Neural progenitor cell (in vitro differentiated cells): ENCODE data around the gene ZNF266. TPM values are rescaled to one million over a fixed set of nuclear protein-coding genes. Genes with fewer than 3 reads are reported as not detected.

Source experiments
- DNase-seq: peaks from one replicate; pipeline ENCODE4 v3.0.0-alpha.2; 2016; ENCODE audit warnings: low spot score
- H2AFZ ChIP-seq: fragments of 200-600 bp; sonication (generic); replicated peaks from 2 replicates; pipeline ENCODE4 v1.6.1; 2016; ENCODE audit warnings: antibody characterized with exemption
- H3F3A ChIP-seq: fragments of 200-600 bp; sonication (generic); 2 replicates; pipeline ENCODE4 v1.6.1; 2016; ENCODE audit warnings: antibody characterized with exemption, low read depth
- H3K27ac ChIP-seq: fragments of 200-600 bp; sonication (generic); 2 replicates; pipeline ENCODE4 v1.5.1; 2016; ENCODE audit warnings: mild to moderate bottlenecking
- H3K27me3 ChIP-seq: fragments of 200-600 bp; sonication (generic); 2 replicates; pipeline ENCODE4 v1.6.1; 2016; ENCODE audit warnings: mild to moderate bottlenecking, moderate library complexity
- H3K36me3 ChIP-seq: fragments of 200-600 bp; sonication (generic); 2 replicates; pipeline ENCODE4 v1.5.1; 2016
- H3K4me1 ChIP-seq: fragments of 200-600 bp; sonication (generic); 2 replicates; pipeline ENCODE4 v1.6.1; 2016; ENCODE audit warnings: mixed run types
- H3K4me2 ChIP-seq: fragments of 200-600 bp; sonication (generic); 2 replicates; pipeline ENCODE4 v1.6.1; 2016
- H3K4me3 ChIP-seq: fragments of 200-600 bp; sonication (generic); 2 replicates; pipeline ENCODE4 v1.5.1; 2016
- H3K79me2 ChIP-seq: fragments of 200-600 bp; sonication (generic); 2 replicates; pipeline ENCODE4 v1.6.1; 2016; ENCODE audit warnings: low read depth
- H3K9ac ChIP-seq: fragments of 200-600 bp; sonication (generic); 2 replicates; pipeline ENCODE4 v1.6.1; 2016
- H3K9me3 ChIP-seq: fragments of 200-600 bp; sonication (generic); 2 replicates; pipeline ENCODE4 v1.5.1; 2016; ENCODE audit warnings: low read depth
- H4K20me1 ChIP-seq: fragments of 200-600 bp; sonication (generic); 2 replicates; pipeline ENCODE4 v1.6.1; 2016; ENCODE audit warnings: low read depth
- H3K27ac Mint-ChIP-seq: 3 replicates; pipeline ENCODE4 v1.8.0; 2021; ENCODE audit warnings: mixed read lengths
- H3K27me3 Mint-ChIP-seq: 2 replicates; pipeline ENCODE4 v1.8.0; 2022; ENCODE audit warnings: low read depth, mild to moderate bottlenecking, inconsistent platforms, moderate library complexity, mixed read lengths; ENCODE audit not compliant: insufficient read depth
- H3K36me3 Mint-ChIP-seq: 3 replicates; pipeline ENCODE4 v1.8.0; 2021; ENCODE audit warnings: mixed read lengths
- H3K4me1 Mint-ChIP-seq: 3 replicates; pipeline ENCODE4 v1.8.0; 2021; ENCODE audit warnings: mixed read lengths
- H3K4me3 Mint-ChIP-seq: 3 replicates; pipeline ENCODE4 v1.8.0; 2021; ENCODE audit warnings: mild to moderate bottlenecking, moderate library complexity, mixed read lengths
- H3K9me3 Mint-ChIP-seq: 3 replicates; pipeline ENCODE4 v1.8.0; 2020; ENCODE audit warnings: mixed read lengths
- CTCF ChIP-seq: fragments of 200-600 bp; sonication (generic); IDR thresholded peaks from 2 replicates; pipeline ENCODE4 v1.5.1; 2017; ENCODE audit warnings: antibody characterized with exemption, mild to moderate bottlenecking
- EZH2 ChIP-seq: fragments of 200-600 bp; sonication (generic); IDR thresholded peaks from 2 replicates; pipeline ENCODE4 v1.6.1; 2017; ENCODE audit warnings: antibody characterized with exemption, mild to moderate bottlenecking, moderate library complexity
- EZH2phosphoT487 ChIP-seq: fragments of 200-600 bp; sonication (generic); IDR thresholded peaks from 2 replicates; pipeline ENCODE4 v1.6.1; 2017; ENCODE audit warnings: antibody characterized with exemption
- total RNA-seq: library from RNA; depleted of rRNA; stranded (reverse); fragments of >200 nt; gene quantifications from 2 replicates; pipeline ENCODE4 v1.2.3, GENCODE V29; 2015; ENCODE audit warnings: low replicate concordance

Gene ZNF266
- total RNA-seq, 1 donor from 2014 or later: 35.1 TPM

GRCh38 chr19:9407827-9408226, 27.5 kb downstream of the ZNF266 start:
- Mint-ChIP-seq H3K36me3 (peaks cover 21% of the 10 kb centered on the region), H3K9me3 (peaks cover 42% of the 10 kb centered on the region), H3K4me1 (no peaks in the 10 kb centered on the region), H3K27ac (no peak overlapping the region), H3K4me3 (no peak overlapping the region), H3K27me3 (no peaks in the 10 kb centered on the region)
- no peak for DNase-seq
- Histone ChIP-seq H3K36me3 (peaks cover 10% of the 10 kb centered on the region), H3K27ac (no peak overlapping the region), H2AFZ (no peak overlapping the region), H3K4me3 (no peak overlapping the region), H3K27me3 (no peaks in the 10 kb centered on the region), H3K9me3 (peaks cover 8% of the 10 kb centered on the region), H3K4me1 (no peaks in the 10 kb centered on the region), H4K20me1 (no peaks in the 10 kb centered on the region), H3K9ac (no peak overlapping the region), H3F3A (no peaks in the 10 kb centered on the region), H3K4me2 (no peak overlapping the region), H3K79me2 (no peaks in the 10 kb centered on the region)
- TF ChIP-seq EZH2: no peak
- no peak for TF ChIP-seq CTCF
- no peak for TF ChIP-seq EZH2phosphoT487

- Histone ChIP-seq H3K79me2 (no peaks in the 10 kb centered on the region), H3K36me3 (peaks cover under 1% of the 10 kb centered on the region), H3K27me3 (no peaks in the 10 kb centered on the region), H3K27ac (no peak overlapping the region), H3K4me3 (no peak overlapping the region), H3F3A (no peaks in the 10 kb centered on the region), H3K4me1 (no peaks in the 10 kb centered on the region), H3K9me3 (no peaks in the 10 kb centered on the region), H4K20me1 (no peaks in the 10 kb centered on the region), H3K9ac (no peak overlapping the region), H2AFZ (no peak overlapping the region), H3K4me2 (no peak overlapping the region)
- Mint-ChIP-seq H3K4me1 (no peaks in the 10 kb centered on the region), H3K4me3 (no peak overlapping the region), H3K36me3 (peaks cover 11% of the 10 kb centered on the region), H3K27me3 (no peaks in the 10 kb centered on the region), H3K27ac (no peak overlapping the region), H3K9me3 (peaks cover 35% of the 10 kb centered on the region)
- no peak for TF ChIP-seq EZH2
- no peak for TF ChIP-seq EZH2phosphoT487
- no peak for TF ChIP-seq CTCF
- no peak for DNase-seq
Observed at GRCh38 chr19:9406798-9407352, 28.5 kb downstream of the ZNF266 start.

- Mint-ChIP-seq H3K27ac (no peak overlapping the region), H3K9me3 (peaks cover 85% of the 10 kb centered on the region), H3K4me1 (no peaks in the 10 kb centered on the region), H3K27me3 (peaks cover 7% of the 10 kb centered on the region), H3K36me3 (peaks cover 73% of the 10 kb centered on the region), H3K4me3 (no peak overlapping the region)
- H3F3A ChIP-seq: no peaks in the 10 kb centered on the region
- no peaks in the 10 kb centered on the region for H3K27me3 ChIP-seq
- no peak for DNase-seq
- H3K4me3 ChIP-seq: no peak overlapping the region
- no peak overlapping the region for H3K4me2 ChIP-seq
- no peaks in the 10 kb centered on the region for H4K20me1 ChIP-seq
- H3K9ac ChIP-seq: no peak overlapping the region
- H3K9me3 ChIP-seq: peaks cover 64% of the 10 kb centered on the region
- no peaks in the 10 kb centered on the region for H3K4me1 ChIP-seq
- H2AFZ ChIP-seq: no peak overlapping the region
- H3K27ac ChIP-seq: no peak overlapping the region
- H3K79me2 ChIP-seq: no peaks in the 10 kb centered on the region
- TF ChIP-seq EZH2phosphoT487 (no peak), EZH2 (no peak), CTCF (no peak)
- H3K36me3 ChIP-seq: peaks cover 52% of the 10 kb centered on the region
Observed at GRCh38 chr19:9381361-9381785, 54.0 kb downstream of the ZNF266 start.
